ENCODE measurements around the gene RHBG.

DNA sequence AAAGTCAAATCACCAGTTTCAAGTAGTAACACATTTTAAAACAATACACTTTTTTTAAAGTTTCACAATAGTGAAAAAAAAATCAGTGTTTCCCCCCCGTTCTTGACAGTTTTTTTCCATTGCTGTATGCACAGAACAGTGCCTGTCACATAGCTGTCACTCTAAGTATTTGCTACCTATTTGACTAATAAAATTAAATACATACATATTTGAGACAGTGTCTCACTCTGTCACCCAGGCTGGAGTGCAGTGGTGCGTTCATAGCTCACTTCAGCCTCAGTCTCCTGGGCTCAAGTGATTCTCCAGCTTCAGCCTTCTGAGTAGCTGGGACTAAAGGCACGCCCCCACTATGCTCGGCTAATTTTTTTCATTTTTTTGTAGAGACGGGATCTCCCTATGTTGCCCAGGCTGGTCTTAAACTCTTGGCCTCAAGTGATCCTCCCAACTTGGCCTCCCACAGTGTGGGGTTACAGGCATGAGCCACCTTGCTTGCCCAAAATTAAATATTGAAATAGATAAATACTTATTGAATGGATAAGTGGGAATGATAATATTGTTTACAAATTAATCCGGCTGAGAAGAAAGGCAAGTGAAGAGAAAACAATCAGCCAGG, 12.6 kb upstream of the RHBG start:
- TF ChIP-seq BHLHE40 (IDR thresholded peaks at IDR 0.05; ENCODE audit: low read depth, low read length) = no peak
- no peak for TF ChIP-seq FOS (IDR thresholded peaks at IDR 0.05; ENCODE audit: low read depth, low read length)
- TF ChIP-seq, protein P1, sequence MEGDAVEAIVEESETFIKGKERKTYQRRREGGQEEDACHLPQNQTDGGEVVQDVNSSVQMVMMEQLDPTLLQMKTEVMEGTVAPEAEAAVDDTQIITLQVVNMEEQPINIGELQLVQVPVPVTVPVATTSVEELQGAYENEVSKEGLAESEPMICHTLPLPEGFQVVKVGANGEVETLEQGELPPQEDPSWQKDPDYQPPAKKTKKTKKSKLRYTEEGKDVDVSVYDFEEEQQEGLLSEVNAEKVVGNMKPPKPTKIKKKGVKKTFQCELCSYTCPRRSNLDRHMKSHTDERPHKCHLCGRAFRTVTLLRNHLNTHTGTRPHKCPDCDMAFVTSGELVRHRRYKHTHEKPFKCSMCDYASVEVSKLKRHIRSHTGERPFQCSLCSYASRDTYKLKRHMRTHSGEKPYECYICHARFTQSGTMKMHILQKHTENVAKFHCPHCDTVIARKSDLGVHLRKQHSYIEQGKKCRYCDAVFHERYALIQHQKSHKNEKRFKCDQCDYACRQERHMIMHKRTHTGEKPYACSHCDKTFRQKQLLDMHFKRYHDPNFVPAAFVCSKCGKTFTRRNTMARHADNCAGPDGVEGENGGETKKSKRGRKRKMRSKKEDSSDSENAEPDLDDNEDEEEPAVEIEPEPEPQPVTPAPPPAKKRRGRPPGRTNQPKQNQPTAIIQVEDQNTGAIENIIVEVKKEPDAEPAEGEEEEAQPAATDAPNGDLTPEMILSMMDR (conservative IDR thresholded peaks at IDR 0.05; ENCODE audit: low read depth, low read length) = no peak
- no peak for TF ChIP-seq RFX5 (IDR thresholded peaks at IDR 0.05; ENCODE audit: low read depth, low read length)

All from IMR-90 (cell line).